Mammary epithelial cell (primary cell): ENCODE data around the gene GADD45A.

ENCODE experiments used
- EZH2 ChIP-seq: IDR thresholded peaks from 2 replicates; pipeline ENCODE4 v1.6.1; 2012; ENCODE audit warnings: low read length, inconsistent platforms, borderline replicate concordance
- TF ChIP-seq, protein P1 (sequence below), 2 donors: IDR thresholded peaks in 1 of 2; conservative IDR thresholded peaks in 1 of 2; 2 replicates each; pipeline ENCODE4 v1.5.1; 2011 to 2012; ENCODE audit warnings: inconsistent platforms in 2 of 2, low read length in 2 of 2, mild to moderate bottlenecking in 2 of 2, control low read depth in 1 of 2, low read depth in 1 of 2; ENCODE audit not compliant: insufficient read depth in 1 of 2; ENCODE audit errors: extremely low read depth in 1 of 2

DNA sequence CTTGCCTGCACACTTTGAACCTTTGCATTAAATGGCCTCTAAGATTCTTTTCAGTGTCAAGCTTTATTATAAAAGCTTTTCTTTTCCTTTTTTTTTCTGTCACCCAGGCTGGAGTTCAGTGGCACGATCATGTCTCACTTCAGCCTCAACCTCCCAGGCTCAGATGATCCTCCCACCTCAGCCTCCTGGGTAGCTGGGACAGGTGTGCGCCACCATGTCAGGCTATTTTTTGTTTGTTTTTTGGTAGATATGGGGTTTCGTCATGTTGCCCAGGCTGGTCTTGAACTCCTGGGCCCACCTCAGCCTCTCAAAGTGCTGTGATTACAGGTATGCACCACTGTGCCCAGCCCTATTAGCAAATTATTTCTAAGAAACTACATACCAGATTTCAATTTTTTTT is 52.9 kb downstream of the GADD45A start:
- TF ChIP-seq, protein P1, sequence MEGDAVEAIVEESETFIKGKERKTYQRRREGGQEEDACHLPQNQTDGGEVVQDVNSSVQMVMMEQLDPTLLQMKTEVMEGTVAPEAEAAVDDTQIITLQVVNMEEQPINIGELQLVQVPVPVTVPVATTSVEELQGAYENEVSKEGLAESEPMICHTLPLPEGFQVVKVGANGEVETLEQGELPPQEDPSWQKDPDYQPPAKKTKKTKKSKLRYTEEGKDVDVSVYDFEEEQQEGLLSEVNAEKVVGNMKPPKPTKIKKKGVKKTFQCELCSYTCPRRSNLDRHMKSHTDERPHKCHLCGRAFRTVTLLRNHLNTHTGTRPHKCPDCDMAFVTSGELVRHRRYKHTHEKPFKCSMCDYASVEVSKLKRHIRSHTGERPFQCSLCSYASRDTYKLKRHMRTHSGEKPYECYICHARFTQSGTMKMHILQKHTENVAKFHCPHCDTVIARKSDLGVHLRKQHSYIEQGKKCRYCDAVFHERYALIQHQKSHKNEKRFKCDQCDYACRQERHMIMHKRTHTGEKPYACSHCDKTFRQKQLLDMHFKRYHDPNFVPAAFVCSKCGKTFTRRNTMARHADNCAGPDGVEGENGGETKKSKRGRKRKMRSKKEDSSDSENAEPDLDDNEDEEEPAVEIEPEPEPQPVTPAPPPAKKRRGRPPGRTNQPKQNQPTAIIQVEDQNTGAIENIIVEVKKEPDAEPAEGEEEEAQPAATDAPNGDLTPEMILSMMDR (conservative IDR thresholded peaks at IDR 0.05 in 1 of 2, IDR thresholded peaks at IDR 0.05 in 1 of 2; ENCODE audit: extremely low read depth in 1 of 2, insufficient read depth in 1 of 2, low read depth in 1 of 2, low read length in 2 of 2): no peak
- no peak for TF ChIP-seq EZH2
